ENCODE measurements around the gene KIF26B. TPM values are rescaled to one million over a fixed set of nuclear protein-coding genes. Genes with fewer than 3 reads are reported as not detected.

The KIF26B gene
- total RNA-seq, 1 experiment from 2014 or later, result 1.2 TPM

GRCh38 chr1:245260883-245261282 is 106.1 kb downstream of the KIF26B start:
- TF ChIP-seq CBFB (CRISPR knock-in tag; IDR thresholded peaks at IDR 0.05; ENCODE audit: low read depth) (no peak), ZNF532 (CRISPR knock-in tag; IDR thresholded peaks at IDR 0.05; ENCODE audit: borderline replicate concordance) (no peak), SMAD3 (CRISPR knock-in tag; IDR thresholded peaks at IDR 0.05; ENCODE audit: borderline replicate concordance) (no peak), ZNF281 (CRISPR knock-in tag; IDR thresholded peaks at IDR 0.05) (no peak), JAZF1 (CRISPR knock-in tag; IDR thresholded peaks at IDR 0.05) (no peak), EMX1 (CRISPR knock-in tag; IDR thresholded peaks at IDR 0.05) (no peak), ZNF317 (CRISPR knock-in tag; IDR thresholded peaks at IDR 0.05; ENCODE audit: borderline replicate concordance, low read depth) (no peak), TP53 (CRISPR knock-in tag; IDR thresholded peaks at IDR 0.05) (no peak), NFYB (CRISPR knock-in tag; conservative IDR thresholded peaks at IDR 0.05; ENCODE audit: low read depth) (no peak), ERG (CRISPR knock-in tag; IDR thresholded peaks at IDR 0.05) (no peak), PREB (CRISPR knock-in tag; IDR thresholded peaks at IDR 0.05; ENCODE audit: borderline replicate concordance) (no peak)
- TF ChIP-seq, protein P1, sequence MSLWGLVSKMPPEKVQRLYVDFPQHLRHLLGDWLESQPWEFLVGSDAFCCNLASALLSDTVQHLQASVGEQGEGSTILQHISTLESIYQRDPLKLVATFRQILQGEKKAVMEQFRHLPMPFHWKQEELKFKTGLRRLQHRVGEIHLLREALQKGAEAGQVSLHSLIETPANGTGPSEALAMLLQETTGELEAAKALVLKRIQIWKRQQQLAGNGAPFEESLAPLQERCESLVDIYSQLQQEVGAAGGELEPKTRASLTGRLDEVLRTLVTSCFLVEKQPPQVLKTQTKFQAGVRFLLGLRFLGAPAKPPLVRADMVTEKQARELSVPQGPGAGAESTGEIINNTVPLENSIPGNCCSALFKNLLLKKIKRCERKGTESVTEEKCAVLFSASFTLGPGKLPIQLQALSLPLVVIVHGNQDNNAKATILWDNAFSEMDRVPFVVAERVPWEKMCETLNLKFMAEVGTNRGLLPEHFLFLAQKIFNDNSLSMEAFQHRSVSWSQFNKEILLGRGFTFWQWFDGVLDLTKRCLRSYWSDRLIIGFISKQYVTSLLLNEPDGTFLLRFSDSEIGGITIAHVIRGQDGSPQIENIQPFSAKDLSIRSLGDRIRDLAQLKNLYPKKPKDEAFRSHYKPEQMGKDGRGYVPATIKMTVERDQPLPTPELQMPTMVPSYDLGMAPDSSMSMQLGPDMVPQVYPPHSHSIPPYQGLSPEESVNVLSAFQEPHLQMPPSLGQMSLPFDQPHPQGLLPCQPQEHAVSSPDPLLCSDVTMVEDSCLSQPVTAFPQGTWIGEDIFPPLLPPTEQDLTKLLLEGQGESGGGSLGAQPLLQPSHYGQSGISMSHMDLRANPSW (CRISPR knock-in tag; conservative IDR thresholded peaks at IDR 0.05; ENCODE audit: low read depth), result no peak
- TF ChIP-seq, protein P2, sequence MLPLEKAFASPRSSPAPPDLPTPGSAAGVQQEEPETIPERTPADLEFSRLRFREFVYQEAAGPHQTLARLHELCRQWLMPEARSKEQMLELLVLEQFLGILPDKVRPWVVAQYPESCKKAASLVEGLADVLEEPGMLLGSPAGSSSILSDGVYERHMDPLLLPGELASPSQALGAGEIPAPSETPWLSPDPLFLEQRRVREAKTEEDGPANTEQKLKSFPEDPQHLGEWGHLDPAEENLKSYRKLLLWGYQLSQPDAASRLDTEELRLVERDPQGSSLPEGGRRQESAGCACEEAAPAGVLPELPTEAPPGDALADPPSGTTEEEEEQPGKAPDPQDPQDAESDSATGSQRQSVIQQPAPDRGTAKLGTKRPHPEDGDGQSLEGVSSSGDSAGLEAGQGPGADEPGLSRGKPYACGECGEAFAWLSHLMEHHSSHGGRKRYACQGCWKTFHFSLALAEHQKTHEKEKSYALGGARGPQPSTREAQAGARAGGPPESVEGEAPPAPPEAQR (CRISPR knock-in tag; IDR thresholded peaks at IDR 0.05), result no peak
- DNase-seq (ENCODE audit: low spot score) (no peak), ATAC-seq (no peak)
- Mint-ChIP-seq H3K4me1 (peaks cover 45% of the 10 kb centered on the region), H3K27me3 (ENCODE audit: low read depth) (no peaks in the 10 kb centered on the region), H3K4me3 (no peak overlapping the region), H3K36me3 (no peaks in the 10 kb centered on the region), H3K27ac (no peak overlapping the region), H3K9me3 (no peaks in the 10 kb centered on the region)
- CTCF ChIA-PET, result interaction anchor here (2.0 kb wide), 1 partner anchor 104 kb away, joined by 5 read pairs; no protein-coding TSS in a partner anchor
- POLR2A ChIA-PET, result no interaction called here
